Measurements from ENCODE around the gene SPIRE1. TPM values are rescaled to one million over a fixed set of nuclear protein-coding genes. Genes with fewer than 3 reads are reported as not detected.

Gene SPIRE1
- total RNA-seq, 1 experiment from 2014 or later = 16.6 TPM

GRCh38 chr18:12585218-12585617 is 72.7 kb downstream of the SPIRE1 start:
- no peak overlapping the region for H4K8ac ChIP-seq (replicated peaks; ENCODE audit: insufficient read length, low read depth, low read length)
- Mint-ChIP-seq H3K9me3 (no peaks in the 10 kb centered on the region), H3K36me3 (ENCODE audit: insufficient read depth in 1 of 3, low read depth in 3 of 3) (no peaks in the 10 kb centered on the region), H3K4me1 (no peaks in the 10 kb centered on the region), H3K27me3 (ENCODE audit: low read depth) (no peaks in the 10 kb centered on the region), H3K27ac (no peak overlapping the region), H3K4me3 (no peak overlapping the region)
- no peak overlapping the region for H2AFZ ChIP-seq (ENCODE audit: low read length)
- no peak overlapping the region for H3T11ph ChIP-seq (ENCODE audit: low read length)
- H2BK15ac ChIP-seq (ENCODE audit: low read depth, low read length) = no peak overlapping the region
- H3K23ac ChIP-seq (ENCODE audit: insufficient read length, low read depth, low read length) = no peak overlapping the region
- no peaks in the 10 kb centered on the region for H3K79me2 ChIP-seq (ENCODE audit: insufficient read depth, low read length)
- H2BK5ac ChIP-seq (ENCODE audit: insufficient read length, low read length) = no peak overlapping the region
- WGBS (ENCODE audit: extremely low coverage, insufficient read length, low lambda C conversion rate) = no CpG with 5 or more reads among the region's 1 CpG
- H3K9me3 ChIP-seq (ENCODE audit: control insufficient read depth, low read depth, low read length) = no peaks in the 10 kb centered on the region
- H4K20me1 ChIP-seq (ENCODE audit: control insufficient read depth, insufficient read depth, insufficient read length) = no peaks in the 10 kb centered on the region
- H3K79me1 ChIP-seq (ENCODE audit: insufficient read depth, low read depth, low read length, poor library complexity, severe bottlenecking) = no peaks in the 10 kb centered on the region
- H4K5ac ChIP-seq (ENCODE audit: insufficient read length, low read depth, low read length) = no peak overlapping the region
- no peak overlapping the region for H3K18ac ChIP-seq (ENCODE audit: insufficient read length, low read depth, low read length)
- no peak overlapping the region for H3K27ac ChIP-seq (ENCODE audit: insufficient read length, low read depth, low read length)
- no peaks in the 10 kb centered on the region for H3K23me2 ChIP-seq (ENCODE audit: insufficient read length, low read depth, low read length, poor library complexity, severe bottlenecking)
- H2AK5ac ChIP-seq (ENCODE audit: insufficient read length, low read length) = no peak overlapping the region
- H3K14ac ChIP-seq (ENCODE audit: insufficient read depth, low read length) = no peak overlapping the region
- H3K4me1 ChIP-seq (ENCODE audit: insufficient read depth, low read length) = no peaks in the 10 kb centered on the region
- H2BK20ac ChIP-seq (ENCODE audit: low read depth, low read length, poor library complexity, severe bottlenecking) = no peak overlapping the region
- no peak overlapping the region for H3K56ac ChIP-seq (ENCODE audit: insufficient read length, low read depth, low read length)
- no peak overlapping the region for H4K91ac ChIP-seq (ENCODE audit: insufficient read length, low read depth, low read length)
- no peaks in the 10 kb centered on the region for H3K27me3 ChIP-seq (ENCODE audit: insufficient read depth, low read length)
- no peak overlapping the region for H2BK12ac ChIP-seq (ENCODE audit: insufficient read length, low read depth, low read length)
- no peak overlapping the region for H3K9ac ChIP-seq (ENCODE audit: extremely low read depth, insufficient read length, low read length)
- H2BK120ac ChIP-seq (ENCODE audit: low read depth, low read length, poor library complexity, severe bottlenecking) = no peak overlapping the region
- TF ChIP-seq, protein P1, sequence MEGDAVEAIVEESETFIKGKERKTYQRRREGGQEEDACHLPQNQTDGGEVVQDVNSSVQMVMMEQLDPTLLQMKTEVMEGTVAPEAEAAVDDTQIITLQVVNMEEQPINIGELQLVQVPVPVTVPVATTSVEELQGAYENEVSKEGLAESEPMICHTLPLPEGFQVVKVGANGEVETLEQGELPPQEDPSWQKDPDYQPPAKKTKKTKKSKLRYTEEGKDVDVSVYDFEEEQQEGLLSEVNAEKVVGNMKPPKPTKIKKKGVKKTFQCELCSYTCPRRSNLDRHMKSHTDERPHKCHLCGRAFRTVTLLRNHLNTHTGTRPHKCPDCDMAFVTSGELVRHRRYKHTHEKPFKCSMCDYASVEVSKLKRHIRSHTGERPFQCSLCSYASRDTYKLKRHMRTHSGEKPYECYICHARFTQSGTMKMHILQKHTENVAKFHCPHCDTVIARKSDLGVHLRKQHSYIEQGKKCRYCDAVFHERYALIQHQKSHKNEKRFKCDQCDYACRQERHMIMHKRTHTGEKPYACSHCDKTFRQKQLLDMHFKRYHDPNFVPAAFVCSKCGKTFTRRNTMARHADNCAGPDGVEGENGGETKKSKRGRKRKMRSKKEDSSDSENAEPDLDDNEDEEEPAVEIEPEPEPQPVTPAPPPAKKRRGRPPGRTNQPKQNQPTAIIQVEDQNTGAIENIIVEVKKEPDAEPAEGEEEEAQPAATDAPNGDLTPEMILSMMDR (conservative IDR thresholded peaks at IDR 0.05) = no peak
- no peak overlapping the region for H3K4ac ChIP-seq (ENCODE audit: low read depth, low read length)
- H3K4me2 ChIP-seq (ENCODE audit: insufficient read depth, insufficient read length, low read length) = no peak overlapping the region
- no peak for DNase-seq

Measured in H9 (cell line).